ENCODE data around the gene HCN3.

Gene HCN3

GRCh38 chr1:155295942-155296267, 18.6 kb downstream of the HCN3 start (continued):
- TF ChIP-seq OSR1 (CRISPR knock-in tag; IDR thresholded peaks at IDR 0.05) (no peak), TOX (CRISPR knock-in tag; IDR thresholded peaks at IDR 0.05; ENCODE audit: borderline replicate concordance) (no peak), ZNF8 (CRISPR knock-in tag; IDR thresholded peaks at IDR 0.05) (no peak)

GRCh38 chr1:155296661-155297060, 19.4 kb downstream of the HCN3 start:
- TF ChIP-seq PATZ1 (CRISPR knock-in tag; IDR thresholded peaks at IDR 0.05; ENCODE audit: borderline replicate concordance) (no peak), CSDC2 (CRISPR knock-in tag; IDR thresholded peaks at IDR 0.05) (no peak), ZNF565 (CRISPR knock-in tag; conservative IDR thresholded peaks at IDR 0.05; ENCODE audit: low read depth) (no peak), GLIS3 (CRISPR knock-in tag; IDR thresholded peaks at IDR 0.05) (no peak), TCF4 (CRISPR knock-in tag; IDR thresholded peaks at IDR 0.05; ENCODE audit: borderline replicate concordance) (no peak), BACH2 (CRISPR knock-in tag; IDR thresholded peaks at IDR 0.05; ENCODE audit: borderline replicate concordance) (no peak), ZNF70 (CRISPR knock-in tag; IDR thresholded peaks at IDR 0.05) (no peak), ARNTL (CRISPR knock-in tag; IDR thresholded peaks at IDR 0.05; ENCODE audit: borderline replicate concordance, low read depth) (no peak), OSR1 (CRISPR knock-in tag; IDR thresholded peaks at IDR 0.05) (no peak), SNAI2 (CRISPR knock-in tag; IDR thresholded peaks at IDR 0.05) (no peak), TOX (CRISPR knock-in tag; IDR thresholded peaks at IDR 0.05; ENCODE audit: borderline replicate concordance) (no peak), ISL1 (CRISPR knock-in tag; IDR thresholded peaks at IDR 0.05) (no peak), TSHZ2 (CRISPR knock-in tag; IDR thresholded peaks at IDR 0.05) (no peak)
- no peak for ATAC-seq

GRCh38 chr1:155297384-155297783, 20.1 kb downstream of the HCN3 start:
- TF ChIP-seq TCF4 (CRISPR knock-in tag; IDR thresholded peaks at IDR 0.05; ENCODE audit: borderline replicate concordance) (no peak), TSHZ2 (CRISPR knock-in tag; IDR thresholded peaks at IDR 0.05) (no peak), ZFP3 (CRISPR knock-in tag; IDR thresholded peaks at IDR 0.05) (no peak), ZFP30 (CRISPR knock-in tag; IDR thresholded peaks at IDR 0.05) (no peak), ESRRG (CRISPR knock-in tag; IDR thresholded peaks at IDR 0.05) (no peak), SNAI2 (CRISPR knock-in tag; IDR thresholded peaks at IDR 0.05) (no peak), ZNF8 (CRISPR knock-in tag; IDR thresholded peaks at IDR 0.05) (no peak), ZNF565 (CRISPR knock-in tag; conservative IDR thresholded peaks at IDR 0.05; ENCODE audit: low read depth) (no peak), CSRNP3 (CRISPR knock-in tag; IDR thresholded peaks at IDR 0.05) (no peak), POU6F1 (CRISPR knock-in tag; IDR thresholded peaks at IDR 0.05; ENCODE audit: borderline replicate concordance, low read depth) (no peak), CREB5 (CRISPR knock-in tag; IDR thresholded peaks at IDR 0.05; ENCODE audit: low read depth) (no peak), PPARA (CRISPR knock-in tag; IDR thresholded peaks at IDR 0.05; ENCODE audit: borderline replicate concordance) (no peak), ISL1 (CRISPR knock-in tag; IDR thresholded peaks at IDR 0.05) (no peak), CSDC2 (CRISPR knock-in tag; IDR thresholded peaks at IDR 0.05) (no peak), BACH2 (CRISPR knock-in tag; IDR thresholded peaks at IDR 0.05; ENCODE audit: borderline replicate concordance) (no peak), OSR1 (CRISPR knock-in tag; IDR thresholded peaks at IDR 0.05) (no peak), ARNTL (CRISPR knock-in tag; IDR thresholded peaks at IDR 0.05; ENCODE audit: borderline replicate concordance, low read depth) (no peak)
- ATAC-seq: no peak

Measured in SK-N-SH treated with all-trans-retinoic acid at 6 μM for 48 hours (cell line).